ENCODE measurements around the gene SPSB1.

Gene SPSB1

GRCh38 chr1:9280015-9280860, 12.5 kb upstream of the SPSB1 start:
- DNase-seq: peak; percentile 85

GRCh38 chr1:9281071-9281827, 11.4 kb upstream of the SPSB1 start:
- DNase-seq: no peak

DNA sequence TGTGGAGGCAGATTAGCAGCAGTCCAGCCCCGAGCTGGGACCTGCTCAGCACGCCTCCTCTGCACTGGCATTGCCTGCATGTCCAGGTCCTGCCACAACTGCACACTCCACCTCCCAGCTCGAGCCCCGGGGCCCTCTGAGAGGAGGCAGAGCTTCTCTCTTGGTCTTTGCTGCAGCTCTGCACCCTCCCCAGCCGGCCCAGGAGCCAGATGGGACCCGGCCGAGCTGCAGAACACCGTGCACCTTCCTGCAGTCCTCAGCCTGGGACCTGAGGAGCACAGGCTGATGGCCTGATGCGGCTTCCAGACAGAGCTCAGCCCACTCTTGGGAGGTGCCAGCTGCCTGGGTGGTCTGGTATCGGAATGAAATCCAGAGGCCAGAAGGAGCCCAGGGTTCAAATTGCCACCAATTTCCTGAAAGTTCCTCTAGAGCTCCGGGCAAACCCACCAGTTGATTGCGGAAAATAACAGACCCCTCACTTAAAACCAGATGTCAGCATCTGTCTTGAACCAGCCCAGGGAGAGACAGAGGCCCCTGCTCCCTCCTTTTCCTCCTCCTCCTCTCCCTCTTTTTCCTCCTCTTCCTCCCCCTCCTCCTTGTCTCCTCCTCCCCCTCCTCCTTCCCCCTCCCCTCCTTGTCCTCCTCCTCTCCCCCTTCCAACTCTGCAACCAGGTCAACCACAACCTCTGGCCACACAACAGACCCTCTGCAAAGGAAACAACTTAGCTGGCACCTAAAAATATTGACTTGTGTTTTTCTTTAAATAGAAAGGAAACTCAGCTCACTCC, 10.6 kb upstream of the SPSB1 start:
- no peak for DNase-seq

DNA sequence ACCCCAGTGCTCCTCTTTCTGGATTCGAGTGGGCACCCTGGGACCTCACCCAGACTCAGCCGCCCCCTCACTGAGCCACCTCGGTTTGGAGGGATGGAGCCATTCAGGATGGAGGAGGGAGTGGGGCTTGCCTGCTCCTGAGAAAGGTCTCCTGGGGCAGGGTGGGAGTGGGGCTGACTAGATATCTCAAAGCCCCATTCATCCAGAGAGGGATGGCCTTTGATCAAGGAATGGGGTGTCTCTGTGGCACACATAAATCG, 10.1 kb upstream of the SPSB1 start:
- no peak for DNase-seq

GRCh38 chr1:9284061-9284460, 8.6 kb upstream of the SPSB1 start:
- peak; percentile 23 for DNase-seq

DNA sequence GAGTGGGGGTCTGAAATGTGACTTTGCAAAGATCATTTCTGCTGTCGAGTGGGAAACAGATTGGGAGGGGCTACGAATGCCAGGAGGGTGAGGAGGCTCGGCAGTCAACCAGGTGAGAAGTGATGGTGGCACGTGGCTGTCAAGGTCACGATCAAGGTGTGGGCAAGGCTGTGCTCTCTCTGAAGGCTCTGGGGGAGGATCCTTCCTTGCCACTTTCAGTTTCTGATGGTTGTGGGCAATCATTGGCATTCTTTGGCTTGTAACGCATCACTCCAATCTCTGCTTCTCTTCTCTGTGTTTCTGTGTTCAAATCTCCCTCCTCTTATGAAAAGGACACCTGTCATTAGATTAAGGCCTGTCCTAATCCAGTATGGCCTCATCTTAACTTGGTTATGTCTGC, 6.1 kb upstream of the SPSB1 start:
- no peak for DNase-seq

DNA sequence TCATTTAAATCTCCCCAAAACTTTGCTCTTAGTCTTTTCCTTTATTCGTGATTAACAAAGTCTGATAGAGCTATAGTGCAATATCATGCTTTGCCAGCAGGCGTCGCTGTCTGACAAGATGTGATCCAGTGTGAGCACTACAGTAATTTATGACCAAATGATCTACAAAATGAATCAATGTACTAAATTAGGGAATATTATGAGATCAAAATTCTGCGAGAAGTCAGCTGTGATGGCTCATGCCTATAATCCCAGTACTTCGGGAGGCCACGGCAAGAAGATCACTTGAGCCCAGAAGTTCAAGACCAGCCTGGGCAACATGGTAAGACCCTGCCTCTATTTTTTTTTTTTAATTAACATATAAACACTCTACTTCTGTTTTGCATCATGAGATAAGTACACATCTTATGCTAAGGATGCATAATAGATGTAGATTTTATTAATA, 3.6 kb upstream of the SPSB1 start:
- peak; percentile 88 for DNase-seq

- DNase-seq: peak; percentile 55
Measured at GRCh38 chr1:9289711-9290485, 2.8 kb upstream of the SPSB1 start.

DNA sequence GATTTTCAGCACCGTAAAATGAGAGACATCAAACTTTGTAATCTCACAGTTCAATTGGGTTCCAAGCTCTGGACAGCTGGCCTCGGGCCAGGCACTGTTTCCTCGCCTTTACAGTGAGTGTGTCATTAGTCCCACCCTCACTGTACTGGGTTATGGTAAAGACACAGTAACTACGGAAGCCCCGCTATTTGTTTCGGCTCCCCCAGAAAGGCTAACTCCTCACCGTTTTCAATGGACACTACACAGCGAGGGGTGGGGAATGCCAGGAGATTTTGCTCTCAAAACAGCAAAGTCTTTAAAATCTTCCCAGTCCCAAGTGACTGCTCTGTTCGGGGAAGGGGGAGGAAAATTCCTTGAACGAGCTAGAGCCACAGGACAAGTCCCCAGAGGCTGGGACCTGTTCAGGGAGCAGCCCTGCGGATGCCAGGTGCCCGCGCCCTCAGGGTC, 757 bp upstream of the SPSB1 start:
- DNase-seq: peak; percentile 38

GRCh38 chr1:9293241-9293532, 493 bp downstream of the SPSB1 start:
- DNase-seq: no peak

DNA sequence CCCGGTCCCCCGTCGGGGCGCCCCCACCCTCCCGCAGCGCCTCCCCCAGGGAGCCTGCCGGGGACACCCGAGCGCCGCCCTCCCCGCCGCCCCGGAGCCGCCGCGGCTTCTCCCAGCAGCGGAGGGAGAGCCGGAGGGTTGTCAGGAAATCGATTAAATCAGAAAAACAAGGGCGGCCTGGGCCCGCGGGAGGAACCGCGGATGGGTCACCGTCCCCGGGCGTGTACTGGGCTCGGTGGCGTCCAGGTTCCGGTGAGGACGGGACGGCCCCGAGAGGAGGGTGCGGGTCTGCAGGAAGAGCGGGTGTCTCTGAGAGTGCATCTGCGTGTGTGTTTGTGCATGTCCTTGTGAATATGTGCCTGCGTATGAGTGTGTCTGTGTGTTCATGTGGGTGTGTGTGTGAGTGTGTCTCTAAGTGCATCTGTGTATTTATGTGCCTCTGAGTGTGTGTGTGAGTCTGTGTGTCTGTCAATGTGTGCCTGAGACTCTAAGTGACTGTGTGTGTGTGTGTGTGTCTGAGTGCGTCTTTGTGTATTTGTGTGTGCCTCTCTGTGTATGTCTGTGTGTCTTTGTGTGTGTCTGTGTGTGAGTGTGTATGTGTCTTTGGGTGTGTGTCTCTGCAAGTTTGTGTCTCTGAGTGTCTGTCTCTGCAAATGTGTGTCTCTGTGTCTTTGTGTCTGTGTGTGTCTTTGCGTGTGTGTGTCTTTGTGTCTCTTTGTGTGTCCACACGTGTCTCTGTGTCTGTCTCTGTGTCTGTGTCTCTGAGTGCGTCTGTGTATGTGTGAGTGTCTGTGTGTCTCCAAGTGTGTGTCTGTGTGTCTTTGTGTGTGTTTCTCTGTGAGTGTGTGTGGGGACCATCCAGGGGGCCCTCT, 1.1 kb downstream of the SPSB1 start:
- DNase-seq: peak; percentile 41

DNA sequence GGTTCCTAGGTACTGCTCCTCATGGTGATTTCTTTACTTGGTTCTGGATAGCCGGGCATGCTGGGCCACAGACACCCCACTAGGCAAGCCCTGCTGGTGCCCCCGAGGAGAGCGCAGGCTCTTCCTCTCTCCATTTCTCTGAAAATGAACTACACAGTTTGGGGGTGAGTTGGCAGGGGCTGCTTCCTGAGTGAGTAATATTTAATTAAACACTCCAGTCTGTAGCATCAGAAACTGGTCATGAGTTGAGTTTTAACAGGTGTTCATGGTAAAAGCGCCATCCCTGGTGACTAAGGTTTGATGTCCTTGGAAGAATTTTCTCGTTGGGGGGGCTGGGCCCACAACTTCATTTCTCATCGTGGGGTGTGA, 1.7 kb downstream of the SPSB1 start:
- peak; percentile 29 for DNase-seq

DNA sequence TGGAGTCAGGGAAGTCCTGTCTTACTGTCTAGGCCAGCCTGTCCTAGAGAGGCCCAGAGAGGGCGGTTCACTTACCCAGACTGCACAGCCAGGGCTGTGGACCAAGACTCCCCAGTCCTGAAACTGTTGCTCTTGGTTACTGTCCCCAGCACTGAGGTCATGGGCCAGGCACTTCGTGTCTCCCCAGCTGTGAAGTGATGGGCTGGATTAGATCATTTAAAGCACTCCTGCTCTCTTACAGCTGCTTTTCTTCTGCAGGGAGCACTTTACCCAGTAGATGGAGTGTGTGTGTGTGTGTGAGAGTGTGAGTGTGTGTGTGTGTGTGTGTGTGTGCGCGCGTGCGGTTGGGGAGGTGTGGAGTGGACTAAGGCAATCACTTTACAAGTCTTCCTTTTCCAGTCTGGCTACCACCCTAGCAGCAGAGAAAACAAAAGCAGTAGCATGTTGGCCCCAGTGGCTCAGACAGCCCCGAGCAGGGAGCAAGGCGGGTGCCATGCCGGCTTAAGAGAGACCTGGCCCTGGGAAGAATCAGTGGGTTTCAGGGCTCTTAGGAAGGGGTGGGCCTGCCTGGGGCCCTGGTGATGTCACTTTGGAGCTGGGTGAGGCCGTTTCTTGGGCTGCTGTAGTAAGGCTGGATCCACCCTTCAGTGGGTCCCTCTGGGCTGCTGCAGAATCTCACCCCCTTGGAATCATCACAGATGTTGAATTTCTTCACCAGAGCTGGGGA, 2.4 kb downstream of the SPSB1 start:
- peak; percentile 39 for DNase-seq

DNA sequence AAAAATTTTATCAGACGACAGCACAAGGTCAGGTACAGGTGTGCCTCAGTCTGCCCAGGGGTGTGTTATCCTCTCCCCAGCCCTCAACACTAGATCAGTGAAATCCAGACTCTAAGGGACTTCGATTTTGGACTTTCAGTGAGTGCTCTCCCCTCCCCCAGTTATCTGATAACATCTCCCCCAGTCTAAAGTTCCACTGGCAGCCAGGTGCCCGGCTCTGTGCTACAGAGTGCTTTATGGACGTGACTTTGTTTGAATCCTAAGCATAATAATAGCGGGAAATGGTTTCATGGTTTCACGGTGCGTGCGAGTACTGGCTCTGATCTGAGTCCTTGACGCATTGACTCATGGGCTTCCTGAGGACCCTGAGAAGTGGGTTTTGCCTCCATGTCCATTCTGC, 3.2 kb downstream of the SPSB1 start:
- DNase-seq: no peak

DNA sequence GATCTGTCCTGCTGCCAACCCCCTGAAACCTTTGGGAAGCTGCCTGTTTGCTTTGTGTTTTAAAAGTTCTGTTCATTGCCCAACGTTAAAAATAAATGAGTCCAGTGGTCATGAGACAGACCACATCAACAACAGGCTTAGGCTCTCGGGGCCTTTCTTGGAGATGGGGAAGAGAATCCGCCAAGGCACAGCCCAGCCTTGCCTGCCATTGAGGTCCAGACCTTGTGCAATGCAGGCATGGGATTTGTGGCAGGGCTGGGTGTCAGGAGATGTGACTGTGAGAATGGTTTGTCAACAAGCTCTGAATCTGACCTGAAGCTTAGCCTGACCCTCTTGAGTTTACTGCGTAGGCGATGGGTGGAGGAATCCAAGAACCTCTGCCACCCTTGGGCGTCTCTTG, 4.2 kb downstream of the SPSB1 start:
- no peak for DNase-seq

DNA sequence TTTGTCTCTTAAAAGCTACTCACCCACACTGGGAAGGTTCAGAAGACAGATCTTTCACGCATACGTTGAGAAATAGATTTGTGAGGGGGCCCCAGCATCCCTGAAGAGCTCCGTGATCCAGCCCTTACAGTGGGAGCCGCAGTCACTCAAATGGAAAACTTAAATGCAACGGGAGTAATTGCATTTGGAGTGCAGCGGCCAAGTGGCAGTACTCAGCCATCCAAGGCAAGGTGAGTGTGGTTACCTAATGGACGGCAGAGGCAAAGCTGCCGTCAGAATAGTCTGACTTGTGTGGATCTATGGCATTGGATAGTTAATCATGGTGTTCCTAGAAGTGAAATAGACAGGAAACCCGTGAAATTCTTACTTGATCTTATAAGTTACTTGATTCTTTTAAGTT, 5.1 kb downstream of the SPSB1 start:
- DNase-seq: no peak

DNA sequence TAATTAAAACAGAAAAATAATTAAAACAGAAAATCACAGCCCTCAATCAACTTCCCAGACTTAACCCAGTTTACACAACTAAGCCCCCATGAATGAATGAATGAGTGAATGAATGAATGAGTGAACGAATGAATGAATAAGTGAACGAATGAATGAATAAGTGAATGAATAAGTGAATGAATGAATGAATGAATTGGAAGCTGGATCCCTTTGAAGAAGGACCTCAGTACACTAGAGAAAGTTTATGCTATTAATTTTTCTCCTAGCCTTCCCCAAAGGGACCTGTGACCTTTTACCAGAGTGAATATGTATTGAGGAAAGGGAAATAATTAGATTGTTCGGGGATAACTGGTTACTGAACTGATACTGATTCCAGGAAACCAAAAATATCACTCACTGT, 5.6 kb downstream of the SPSB1 start:
- DNase-seq: no peak

DNA sequence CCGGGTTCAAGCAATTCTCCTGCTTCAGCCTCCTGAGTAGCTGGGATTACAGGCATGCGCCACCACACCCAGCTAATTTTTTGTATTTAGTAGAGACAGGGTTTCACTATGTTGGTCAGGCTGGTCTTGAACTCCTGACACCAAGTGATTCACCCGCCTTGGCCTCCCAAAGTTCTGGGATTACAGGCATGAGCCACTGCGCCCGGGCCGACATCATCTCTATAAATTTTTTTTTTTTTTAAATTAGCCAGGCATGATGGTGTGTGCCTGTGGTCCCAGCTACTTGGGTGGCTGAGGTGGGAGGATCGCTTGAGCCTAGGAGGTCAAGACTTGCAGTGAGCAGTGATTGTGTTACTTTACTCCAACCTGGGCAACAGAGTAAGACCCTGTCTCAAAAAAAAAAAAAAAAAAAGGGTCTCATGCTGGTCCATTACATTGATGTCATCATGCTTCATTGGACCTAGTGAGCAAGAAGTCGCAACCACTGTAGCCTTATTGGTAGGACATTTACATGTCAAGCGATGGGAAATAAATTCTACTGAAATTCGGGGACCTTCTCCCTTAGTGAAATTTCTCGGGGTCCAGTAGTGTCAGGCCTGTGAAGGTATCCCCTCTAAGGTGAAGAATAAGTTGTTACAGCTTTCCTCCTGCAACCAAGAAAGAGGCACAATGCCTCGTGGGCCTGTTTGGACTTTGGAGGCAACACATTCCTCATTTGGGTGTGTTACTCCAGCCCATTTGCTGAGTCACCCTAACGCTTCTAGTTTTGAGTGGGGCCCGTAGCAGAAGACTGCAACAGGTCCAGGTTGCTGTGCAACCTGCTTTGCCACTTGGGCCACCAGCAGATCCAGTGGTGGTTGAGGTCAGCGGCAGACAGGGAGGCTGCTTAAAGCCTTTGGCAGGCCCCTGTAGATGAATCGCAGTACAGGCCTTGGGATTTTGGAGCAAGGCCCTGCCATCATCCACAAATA, 7.2 kb downstream of the SPSB1 start:
- DNase-seq: peak; percentile 57

GRCh38 chr1:9300573-9300972, 7.9 kb downstream of the SPSB1 start:
- peak; percentile 72 for DNase-seq

Measured in hematopoietic multipotent progenitor cell treated with erythropoietin and hydrocortisone succinate and interleukin-3 and kit ligand, for 4 days (in vitro differentiated cells).